HL-60 (cell line): ENCODE results near the gene PIEZO1.

Experiments
- DNase-seq, 2 experiments: peaks; one replicate each; pipeline ENCODE4 v3.0.0-alpha.2; 2010 to 2020; ENCODE audit warnings: low read depth in 1 of 2, low spot score in 1 of 2
- H3K27ac ChIP-seq: fragments of 250-450 bp; sonication (Bioruptor Pico); replicated peaks from 2 replicates; pipeline ENCODE4 v1.5.1; 2020; ENCODE audit warnings: mild to moderate bottlenecking, moderate library complexity
- H3K27me3 ChIP-seq: fragments of 250-450 bp; sonication (Bioruptor Pico); 2 replicates; pipeline ENCODE4 v1.5.1; 2021; ENCODE audit warnings: mild to moderate bottlenecking, moderate library complexity; ENCODE audit not compliant: insufficient read depth, poor library complexity, severe bottlenecking
- H3K4me3 ChIP-seq: replicated peaks from 2 replicates; pipeline ENCODE4 v1.5.1; 2011; ENCODE audit warnings: mild to moderate bottlenecking, control low read depth, low read length; ENCODE audit not compliant: insufficient read depth
- GABPA ChIP-seq: IDR thresholded peaks from 2 replicates; pipeline ENCODE4 v1.6.1; 2012; ENCODE audit warnings: low read depth
- POLR2AphosphoS5 ChIP-seq: IDR thresholded peaks from 2 replicates; pipeline ENCODE4 v1.6.1; 2012; ENCODE audit warnings: low read depth
- REST ChIP-seq: IDR thresholded peaks from 2 replicates; pipeline ENCODE4 v1.6.1; 2012; ENCODE audit warnings: low read depth; ENCODE audit not compliant: insufficient replicate concordance
- SPI1 ChIP-seq: IDR thresholded peaks from 2 replicates; pipeline ENCODE4 v1.6.1; 2012; ENCODE audit warnings: low read depth, mild to moderate bottlenecking, borderline replicate concordance
- TF ChIP-seq, protein P1 (sequence below): IDR thresholded peaks from one replicate; pipeline ENCODE4 v1.5.1; 2011; ENCODE audit warnings: low read length, control low read depth, inconsistent platforms; ENCODE audit not compliant: insufficient read depth

The PIEZO1 gene

DNA sequence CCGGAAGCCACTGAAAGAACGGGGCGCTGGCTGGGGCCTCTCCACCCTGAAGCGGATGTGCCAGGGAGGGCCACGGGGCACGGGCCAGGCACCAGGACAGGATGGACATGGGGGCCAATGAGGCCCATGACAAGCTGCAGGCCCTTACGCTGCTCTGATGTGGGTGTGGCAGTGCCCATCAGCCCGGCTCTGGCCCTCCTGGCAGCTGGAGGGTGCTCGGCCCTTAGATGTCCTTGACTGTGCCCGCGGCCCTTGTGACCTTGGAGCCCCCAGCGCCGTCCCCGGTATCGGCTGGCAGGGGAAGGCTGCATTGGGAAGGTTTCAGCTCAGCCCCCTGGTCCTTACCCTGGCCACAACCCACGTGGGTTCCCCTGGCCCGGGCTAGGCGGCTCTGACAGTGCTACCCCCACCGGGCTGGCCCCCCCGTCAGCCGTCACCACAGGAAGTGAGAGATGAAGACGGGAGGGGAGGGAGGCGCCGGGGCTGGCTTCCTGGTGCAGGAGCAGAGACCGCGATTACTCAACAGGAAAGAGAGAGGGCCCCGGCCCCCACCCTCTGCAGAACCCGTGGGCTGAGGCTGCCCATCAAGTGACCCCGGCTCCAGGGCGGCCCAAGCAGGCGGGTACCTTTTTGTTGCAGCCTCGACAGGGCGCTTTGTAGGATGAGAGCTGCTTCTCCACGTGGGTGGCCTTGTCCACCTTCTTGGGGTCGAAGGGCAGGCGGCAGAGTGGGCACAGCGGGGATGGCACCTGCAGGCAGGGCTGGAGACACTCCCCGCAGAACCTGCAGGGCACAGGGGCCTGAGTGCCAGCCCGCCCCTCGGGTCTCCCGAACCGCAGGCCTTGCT is 84.2 kb downstream of the PIEZO1 start:
- Histone ChIP-seq H3K4me3 (peak overlapping the region; percentile 16; the same call in 1 of the 2 replicates), H3K27me3 (no peaks in the 10 kb centered on the region), H3K27ac (peak overlapping the region; percentile 94)
- TF ChIP-seq, protein P1, sequence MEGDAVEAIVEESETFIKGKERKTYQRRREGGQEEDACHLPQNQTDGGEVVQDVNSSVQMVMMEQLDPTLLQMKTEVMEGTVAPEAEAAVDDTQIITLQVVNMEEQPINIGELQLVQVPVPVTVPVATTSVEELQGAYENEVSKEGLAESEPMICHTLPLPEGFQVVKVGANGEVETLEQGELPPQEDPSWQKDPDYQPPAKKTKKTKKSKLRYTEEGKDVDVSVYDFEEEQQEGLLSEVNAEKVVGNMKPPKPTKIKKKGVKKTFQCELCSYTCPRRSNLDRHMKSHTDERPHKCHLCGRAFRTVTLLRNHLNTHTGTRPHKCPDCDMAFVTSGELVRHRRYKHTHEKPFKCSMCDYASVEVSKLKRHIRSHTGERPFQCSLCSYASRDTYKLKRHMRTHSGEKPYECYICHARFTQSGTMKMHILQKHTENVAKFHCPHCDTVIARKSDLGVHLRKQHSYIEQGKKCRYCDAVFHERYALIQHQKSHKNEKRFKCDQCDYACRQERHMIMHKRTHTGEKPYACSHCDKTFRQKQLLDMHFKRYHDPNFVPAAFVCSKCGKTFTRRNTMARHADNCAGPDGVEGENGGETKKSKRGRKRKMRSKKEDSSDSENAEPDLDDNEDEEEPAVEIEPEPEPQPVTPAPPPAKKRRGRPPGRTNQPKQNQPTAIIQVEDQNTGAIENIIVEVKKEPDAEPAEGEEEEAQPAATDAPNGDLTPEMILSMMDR, result no peak
- TF ChIP-seq SPI1 (peak; percentile 55; the same call in 1 of the 2 replicates), REST (no peak), GABPA (peak; percentile 53; the same call in 1 of the 2 replicates), POLR2AphosphoS5 (peak; percentile 71)
- DNase-seq, result peak; percentile 91 to 97

DNA sequence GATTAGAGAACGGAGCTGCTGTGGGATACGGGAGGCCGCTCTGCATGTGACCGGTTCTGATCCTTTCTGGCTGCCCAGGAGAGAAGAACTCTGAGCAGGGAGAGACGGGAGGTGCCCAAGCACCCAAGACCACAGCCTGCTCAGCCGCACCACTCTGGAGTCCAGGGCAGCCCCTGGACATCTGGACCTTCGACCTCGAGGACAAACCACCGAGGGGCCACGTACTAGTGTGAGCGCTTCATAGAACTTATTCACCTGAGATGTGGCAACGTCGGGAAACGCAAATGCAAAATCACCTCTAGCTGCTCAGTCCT is 84.7 kb downstream of the PIEZO1 start:
- Histone ChIP-seq H3K27ac (peak overlapping the region; percentile 94), H3K4me3 (0 out of 2 replicates have a peak overlapping the region, but pooled peaks have one; percentile 16), H3K27me3 (no peaks in the 10 kb centered on the region)
- DNase-seq, result no peak
- TF ChIP-seq POLR2AphosphoS5 (no peak), GABPA (no peak), SPI1 (no peak), REST (no peak)
- TF ChIP-seq, protein P1, result no peak

DNA sequence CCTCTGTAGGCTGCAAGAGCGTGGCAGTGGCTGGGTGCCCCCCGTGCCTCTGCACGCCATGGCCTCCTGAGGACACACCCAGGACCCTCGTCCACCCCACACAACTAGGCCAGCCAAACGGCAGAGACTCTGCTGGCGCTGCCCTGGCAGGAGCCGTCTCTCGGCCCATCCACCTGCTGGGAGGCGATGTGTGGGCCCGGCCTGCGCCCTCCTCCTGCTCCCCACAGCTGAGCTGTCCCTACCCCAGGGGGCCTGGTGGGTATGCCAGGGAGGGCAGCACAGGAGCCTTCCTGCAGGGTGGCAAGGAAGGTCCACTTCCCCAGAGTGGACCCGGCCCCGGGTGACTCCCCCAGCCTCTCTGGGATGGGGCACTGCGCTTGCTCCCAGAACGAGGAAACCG is 85.8 kb downstream of the PIEZO1 start:
- no peak overlapping the region for H3K4me3 ChIP-seq
- no peak for DNase-seq
- H3K27ac ChIP-seq, result no peak overlapping the region
- TF ChIP-seq POLR2AphosphoS5 (no peak), SPI1 (no peak), REST (no peak), GABPA (no peak)
- TF ChIP-seq, protein P1, result no peak
- H3K27me3 ChIP-seq, result no peaks in the 10 kb centered on the region
